MCF 10A (cell line): ENCODE data around the gene RPS5. TPM values are rescaled to one million over a fixed set of nuclear protein-coding genes. Genes with fewer than 3 reads are reported as not detected.
"Not testable (repeated sequence)": the region's sequence is repeated elsewhere in the genome, so short reads cannot be mapped to it uniquely, and the experiment has no call there.

Experiments used
- BruUV-seq: library from RNA; stranded (reverse); fragments of 400-500 nt; replicated peaks from 2 replicates; lab custom pipeline; 2021; lab: Mats Ljungman, UMichigan
- CTCF ChIA-PET: fragments of 300-600 bp; sonication (Branson Sonifier 250); formaldehyde crosslinking; extraction: SDS; loops from one replicate; lab custom pipeline; 2021; ENCODE audit warnings: antibody characterized with exemption, inconsistent platforms; lab: Yijun Ruan, JAX
- POLR2A ChIA-PET: fragments of 300-600, 350-650 bp; sonication (Branson Sonifier 250); formaldehyde crosslinking; extraction: SDS; loops from one replicate; lab custom pipeline; 2020; ENCODE audit warnings: antibody characterized with exemption, inconsistent platforms; lab: Yijun Ruan, JAX
- DNase-seq: peaks from one replicate; pipeline ENCODE4 v3.0.0-alpha.2; 2018; ENCODE audit not compliant: unreplicated experiment
- H3K27ac Mint-ChIP-seq: one replicate; pipeline ENCODE4 v1.8.0; 2022; ENCODE audit warnings: mild to moderate bottlenecking, low read depth, mixed read lengths; ENCODE audit not compliant: unreplicated experiment
- H3K27me3 Mint-ChIP-seq: one replicate; pipeline ENCODE4 v1.8.0; 2022; ENCODE audit warnings: mixed read lengths; ENCODE audit not compliant: insufficient read depth, unreplicated experiment
- H3K36me3 Mint-ChIP-seq: one replicate; pipeline ENCODE4 v1.8.0; 2022; ENCODE audit warnings: mild to moderate bottlenecking, moderate library complexity, mixed read lengths; ENCODE audit not compliant: insufficient read depth, unreplicated experiment
- H3K4me1 Mint-ChIP-seq: one replicate; pipeline ENCODE4 v1.8.0; 2022; ENCODE audit warnings: mixed read lengths; ENCODE audit not compliant: insufficient read depth, unreplicated experiment
- H3K4me3 Mint-ChIP-seq: one replicate; pipeline ENCODE4 v1.8.0; 2022; ENCODE audit warnings: mild to moderate bottlenecking, moderate library complexity, mixed read lengths; ENCODE audit not compliant: unreplicated experiment
- H3K9me3 Mint-ChIP-seq: one replicate; pipeline ENCODE4 v1.8.0; 2022; ENCODE audit warnings: mixed read lengths; ENCODE audit not compliant: unreplicated experiment
- CTCF ChIP-seq: fragments of 200-600 bp; IDR thresholded peaks from one replicate; pipeline ENCODE4 v1.8.0; 2022; ENCODE audit warnings: antibody characterized with exemption, mild to moderate bottlenecking; ENCODE audit not compliant: unreplicated experiment
- intact Hi-C: fragments of 100-400 bp; cut with micrococcal nuclease; formaldehyde crosslinking; loops from 2 replicates; pipeline ENCODE4 v1.14.1; 2022
- total RNA-seq: library from RNA; stranded (reverse); gene quantifications from 2 replicates; pipeline ENCODE4 v1.2.3, GENCODE V29; 2022

Gene RPS5
- total RNA-seq, 1 experiment from 2014 or later = 1,779 TPM

GRCh38 chr19:58345558-58345957 lies 41.5 kb upstream of the RPS5 start:
- Mint-ChIP-seq H3K36me3 (no peaks in the 10 kb centered on the region), H3K4me1 (peaks cover 5% of the 10 kb centered on the region), H3K27ac (no peak overlapping the region), H3K4me3 (no peak overlapping the region), H3K27me3 (no peaks in the 10 kb centered on the region), H3K9me3 (peaks cover 6% of the 10 kb centered on the region)
- DNase-seq = no peak
- ChIA-PET POLR2A (interaction anchor here (2.3 to 4.2 kb wide), 2 partner anchors 12 to 17 kb away, joined by 10 to 17 read pairs; no protein-coding TSS in a partner anchor), CTCF (interaction anchor here (2.6 kb wide), 1 partner anchor 17 kb away, joined by 7 read pairs; no protein-coding TSS in a partner anchor)
- BruUV-seq = no TSS peak
- intact Hi-C loops = no loop called here
- TF ChIP-seq CTCF = no peak

GRCh38 chr19:58346961-58347929 lies 39.8 kb upstream of the RPS5 start:
- TF ChIP-seq CTCF = no peak
- BruUV-seq = TSS peak; percentile 31
- Mint-ChIP-seq H3K27me3 (no peaks in the 10 kb centered on the region), H3K27ac (peak overlapping the region; percentile 64), H3K36me3 (no peaks in the 10 kb centered on the region), H3K4me1 (peaks cover 5% of the 10 kb centered on the region), H3K4me3 (peak overlapping the region; percentile 84), H3K9me3 (peaks cover 6% of the 10 kb centered on the region)
- peak; percentile 50 for DNase-seq
- ChIA-PET POLR2A (interaction anchor here (0.6 to 4.2 kb wide), 12 partner anchors 14 to 532 kb away, joined by 3 to 32 read pairs (median 7); partner anchors contain the start of genes ZNF497, ZNF552, ZNF837 and ZSCAN22), CTCF (interaction anchor here (0.6 to 2.6 kb wide), 4 partner anchors 17 to 1072 kb away, joined by 3 to 7 read pairs (median 3); no protein-coding TSS in a partner anchor)
- intact Hi-C loops = no loop called here

GRCh38 chr19:58348080-58348479 lies 39.0 kb upstream of the RPS5 start:
- not testable (repeated sequence) for H3K27me3 Mint-ChIP-seq, BruUV-seq
- POLR2A ChIA-PET = interaction anchor here (0.7 to 4.2 kb wide), 9 partner anchors 13 to 33 kb away, joined by 3 to 32 read pairs (median 9); partner anchors contain the start of genes ZNF497, ZNF837 and ZSCAN22

GRCh38 chr19:58349590-58349989 lies 37.5 kb upstream of the RPS5 start:
- Mint-ChIP-seq H3K27ac (no peak overlapping the region), H3K9me3 (peaks cover 6% of the 10 kb centered on the region), H3K27me3 (no peaks in the 10 kb centered on the region), H3K4me1 (peaks cover 5% of the 10 kb centered on the region), H3K36me3 (peaks cover 7% of the 10 kb centered on the region), H3K4me3 (no peak overlapping the region)
- no peak for DNase-seq
- BruUV-seq = no TSS peak
- intact Hi-C loops = no loop called here
- no peak for TF ChIP-seq CTCF
- POLR2A ChIA-PET = interaction anchor here (4.0 kb wide), 1 partner anchor 13 kb away, joined by 32 read pairs; the partner anchor contains the start of gene ZNF497
- CTCF ChIA-PET = no interaction called here

More at GRCh38 chr19:58348080-58348479, 39.0 kb upstream of the RPS5 start:
- H3K4me1 Mint-ChIP-seq, intact Hi-C loops, H3K9me3 Mint-ChIP-seq, DNase-seq, H3K36me3 Mint-ChIP-seq: not testable (repeated sequence)
- H3K4me3 Mint-ChIP-seq = peak overlapping the region; percentile 84
- CTCF ChIA-PET = interaction anchor here (1.4 to 2.6 kb wide), 2 partner anchors 16 to 19 kb away, joined by 3 to 7 read pairs; no protein-coding TSS in a partner anchor
- peak overlapping the region; percentile 64 for H3K27ac Mint-ChIP-seq
